GM18858 (cell line): ENCODE data around the gene ATOX1.

ENCODE experiments used
- ATAC-seq: cut with Tn5 transposase; IDR thresholded peaks from one replicate; pipeline ENCODE4 v1.9.1; 2021; ENCODE audit not compliant: unreplicated experiment

ATOX1 gene

DNA sequence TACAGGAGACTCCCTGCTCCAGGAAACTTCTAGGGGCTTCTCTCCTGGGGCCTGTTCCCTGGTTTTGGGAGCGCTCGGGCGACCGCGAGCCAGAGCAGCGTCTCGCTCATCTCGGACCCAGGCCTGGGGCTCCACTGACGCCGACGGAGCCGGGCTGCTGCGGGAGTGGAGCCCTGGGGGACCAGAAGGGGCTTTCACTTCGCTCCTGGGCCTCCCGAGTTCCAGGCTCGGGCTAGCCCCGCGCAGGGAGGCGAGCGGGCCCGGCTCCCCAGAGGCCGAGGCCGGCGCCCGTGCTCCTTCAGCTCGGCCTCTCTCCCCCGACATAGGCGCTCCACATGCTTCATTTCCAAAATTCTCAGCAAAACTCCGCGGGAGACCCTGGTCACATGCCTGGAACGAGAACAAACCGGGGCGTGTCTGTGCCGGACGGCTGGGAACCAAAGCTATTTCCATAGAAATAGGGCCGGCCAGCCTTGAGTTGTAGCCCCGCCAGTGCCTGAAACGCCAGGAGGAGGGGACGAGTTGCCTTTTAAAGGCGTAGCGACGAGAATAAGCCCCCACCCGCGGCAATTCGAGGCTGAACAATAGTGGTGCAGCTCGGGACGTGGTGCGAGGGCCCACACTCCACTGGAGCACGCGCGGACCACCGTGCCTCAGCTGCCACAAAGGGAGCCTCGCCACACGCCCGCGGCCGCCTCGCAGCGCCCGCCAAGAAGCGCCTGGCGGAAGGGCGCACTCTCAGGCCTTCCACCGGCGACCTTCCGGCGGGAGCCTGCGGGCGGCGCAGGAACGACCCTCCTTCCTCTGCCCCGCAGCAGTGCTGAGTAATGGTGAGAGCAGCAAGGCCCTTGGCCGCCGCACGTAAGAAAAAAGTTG lies 12.2 kb upstream of the ATOX1 start:
- ATAC-seq: peak; percentile 19

DNA sequence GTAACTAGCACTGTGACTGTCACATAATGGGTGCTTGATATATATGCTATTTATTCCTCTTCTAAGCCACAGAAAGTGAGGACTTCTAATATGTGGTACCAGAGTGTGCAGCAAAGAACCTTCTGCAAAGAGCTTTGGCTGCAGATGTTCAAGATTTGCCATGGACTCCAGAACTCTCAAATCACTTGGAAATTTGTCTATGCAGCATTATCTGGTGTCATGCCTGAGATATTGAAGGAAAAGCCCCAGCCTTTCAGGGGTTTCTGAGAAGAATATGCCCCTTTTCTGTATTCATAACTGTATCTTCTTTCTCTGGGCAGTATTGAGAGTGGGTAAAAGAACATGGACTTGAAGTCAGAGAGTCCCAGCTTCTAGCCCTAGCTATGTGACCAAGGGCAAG lies 8.5 kb upstream of the ATOX1 start:
- no peak for ATAC-seq

DNA sequence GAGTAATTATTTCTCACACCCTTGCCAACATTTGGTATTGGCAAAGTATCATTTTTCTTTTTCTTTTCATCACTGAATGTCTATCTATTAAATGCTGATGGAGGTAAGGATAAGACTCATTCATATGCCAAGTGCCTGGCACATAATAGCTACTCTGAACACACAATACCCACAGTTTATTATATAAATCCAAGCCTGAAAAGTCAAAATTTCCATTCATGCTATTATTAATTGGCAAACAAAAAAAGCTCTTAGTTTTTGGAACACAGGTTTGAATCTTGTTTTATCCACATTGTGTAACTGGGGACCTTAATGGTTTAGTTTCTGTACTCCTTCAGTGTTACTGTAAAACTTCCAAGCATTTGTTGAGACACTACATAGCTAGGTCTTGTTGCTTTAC lies 6.4 kb upstream of the ATOX1 start:
- ATAC-seq: no peak

DNA sequence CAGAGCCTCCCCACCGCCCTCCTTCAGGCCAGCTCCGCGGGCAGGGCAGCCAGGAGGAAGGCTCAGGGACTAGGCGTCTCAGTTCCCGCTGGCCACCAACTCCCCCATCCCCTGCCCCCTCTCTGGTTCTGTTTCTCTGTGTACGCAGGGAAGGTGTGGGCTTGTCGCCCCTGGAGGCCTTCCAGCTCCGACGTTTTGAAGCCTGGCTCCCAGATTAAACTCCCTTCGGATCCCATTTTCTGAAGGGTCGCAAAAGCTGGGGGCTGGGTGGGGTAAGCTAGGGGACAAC lies 346 bp downstream of the ATOX1 start:
- ATAC-seq: no peak

DNA sequence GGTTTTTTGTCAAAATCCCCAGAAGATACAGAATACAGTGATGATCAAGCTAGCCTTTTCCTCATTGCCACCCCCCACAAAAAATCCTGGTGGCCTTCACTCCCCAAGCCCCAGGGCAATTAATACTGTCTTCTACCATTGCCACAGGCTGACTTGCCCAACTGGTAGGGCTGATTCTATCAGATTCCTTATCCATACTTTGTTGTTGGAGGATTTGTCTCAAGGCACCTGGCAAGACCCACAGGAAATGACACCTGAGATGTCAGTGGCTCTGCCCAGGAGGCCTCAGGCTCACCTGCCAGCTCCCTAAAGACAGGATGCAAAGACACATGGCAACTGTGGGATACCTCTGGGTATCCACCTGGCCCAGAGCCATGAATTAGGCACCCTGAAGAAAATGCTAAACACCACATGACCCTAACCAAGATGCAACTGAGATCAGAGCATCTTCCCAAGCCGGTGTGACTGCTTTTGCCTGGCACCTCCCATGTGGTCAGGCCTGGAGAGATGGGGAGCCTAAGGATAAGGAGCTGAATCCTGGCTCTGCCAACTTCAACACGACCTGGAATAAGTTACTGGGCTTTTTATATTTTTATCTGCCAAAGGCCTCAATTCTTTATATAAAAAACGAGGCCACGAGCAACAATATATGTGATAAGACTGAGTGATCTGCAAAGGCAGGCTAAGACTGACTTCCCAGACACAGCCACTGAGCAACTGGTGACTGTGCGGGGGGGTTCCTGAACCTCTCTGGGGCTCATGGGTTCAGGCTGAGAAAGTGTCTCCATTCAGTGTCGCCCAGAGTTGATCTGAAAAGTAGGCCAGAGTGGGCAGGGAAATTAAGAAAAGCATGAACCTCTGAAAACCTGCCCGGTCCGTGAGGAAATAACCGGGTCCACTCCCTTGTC lies 944 bp downstream of the ATOX1 start:
- peak; percentile 30 for ATAC-seq

DNA sequence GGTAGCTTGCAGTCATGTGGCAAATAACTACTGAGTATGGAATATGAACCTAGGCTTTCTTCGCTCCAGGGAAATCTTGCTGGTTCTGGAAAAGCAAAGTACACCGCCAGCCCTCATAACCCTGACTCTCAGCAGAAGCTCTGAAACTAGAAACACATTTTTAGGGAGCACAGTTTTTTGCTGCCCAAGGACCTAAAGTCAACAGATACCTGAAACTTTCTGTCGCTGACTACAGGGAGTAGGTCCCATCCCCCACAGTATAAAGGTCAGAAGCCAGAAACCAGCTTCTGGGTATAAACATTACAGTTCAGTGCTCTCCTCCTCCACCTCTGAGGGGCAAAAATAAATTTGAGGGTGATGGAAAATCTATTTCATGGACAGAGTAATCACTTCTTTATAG lies 3.0 kb downstream of the ATOX1 start:
- no peak for ATAC-seq

DNA sequence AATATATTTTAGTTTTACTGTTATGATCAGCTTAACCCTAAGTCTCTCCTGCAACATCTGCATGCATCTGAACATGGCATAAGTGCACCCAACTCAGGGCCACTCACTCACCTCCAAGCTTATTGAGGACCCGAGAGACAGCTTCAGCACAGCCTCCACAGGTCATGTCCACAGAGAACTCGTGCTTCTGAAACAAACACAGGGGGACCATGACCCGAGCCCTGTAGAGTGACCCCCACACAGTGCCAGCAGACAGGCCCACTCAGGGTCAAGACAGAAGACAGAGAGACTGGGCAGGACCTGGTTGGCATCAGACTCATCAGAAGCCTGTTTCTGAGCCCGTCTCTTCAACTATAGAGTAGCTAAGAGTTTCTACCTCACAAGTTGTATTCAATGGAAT lies 6.8 kb downstream of the ATOX1 start:
- no peak for ATAC-seq

DNA sequence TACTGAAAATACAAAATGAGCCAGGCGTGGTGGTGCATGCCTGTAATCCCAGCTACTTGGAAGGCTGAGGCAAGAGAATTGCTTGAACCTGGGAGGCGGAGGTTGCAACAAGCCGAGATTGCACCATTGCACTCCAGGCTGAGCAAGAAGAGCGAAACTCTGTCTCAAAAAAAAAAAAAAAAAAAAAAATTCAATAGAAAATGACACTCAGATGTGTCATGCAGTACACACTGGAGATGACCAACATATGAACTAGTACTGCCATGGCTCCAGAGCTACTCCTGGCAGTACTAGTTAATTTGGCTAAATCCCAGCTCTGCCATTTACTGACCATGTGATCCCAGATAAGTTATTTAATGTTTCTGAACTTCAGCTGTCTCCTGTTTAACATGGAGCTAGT lies 7.3 kb downstream of the ATOX1 start:
- no peak for ATAC-seq

DNA sequence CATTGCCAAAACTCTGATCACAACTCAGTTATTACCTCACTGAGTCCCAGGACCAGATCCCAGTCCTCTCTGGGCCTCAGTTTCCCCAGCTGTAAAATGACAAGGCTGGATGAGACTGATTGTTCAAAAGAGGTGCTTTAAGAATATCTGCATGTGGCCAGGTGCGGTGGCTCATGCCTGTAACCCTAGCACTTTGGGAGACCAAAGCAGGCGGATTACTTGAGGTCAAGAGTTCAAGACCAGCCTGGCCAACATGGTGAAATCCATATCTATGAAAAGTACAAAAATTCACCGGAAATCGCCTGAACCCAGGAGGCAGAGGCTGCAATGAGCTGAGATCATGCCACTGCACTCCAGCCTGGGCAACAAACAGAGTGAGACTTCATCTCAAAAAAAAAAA lies 8.3 kb downstream of the ATOX1 start:
- ATAC-seq: no peak

DNA sequence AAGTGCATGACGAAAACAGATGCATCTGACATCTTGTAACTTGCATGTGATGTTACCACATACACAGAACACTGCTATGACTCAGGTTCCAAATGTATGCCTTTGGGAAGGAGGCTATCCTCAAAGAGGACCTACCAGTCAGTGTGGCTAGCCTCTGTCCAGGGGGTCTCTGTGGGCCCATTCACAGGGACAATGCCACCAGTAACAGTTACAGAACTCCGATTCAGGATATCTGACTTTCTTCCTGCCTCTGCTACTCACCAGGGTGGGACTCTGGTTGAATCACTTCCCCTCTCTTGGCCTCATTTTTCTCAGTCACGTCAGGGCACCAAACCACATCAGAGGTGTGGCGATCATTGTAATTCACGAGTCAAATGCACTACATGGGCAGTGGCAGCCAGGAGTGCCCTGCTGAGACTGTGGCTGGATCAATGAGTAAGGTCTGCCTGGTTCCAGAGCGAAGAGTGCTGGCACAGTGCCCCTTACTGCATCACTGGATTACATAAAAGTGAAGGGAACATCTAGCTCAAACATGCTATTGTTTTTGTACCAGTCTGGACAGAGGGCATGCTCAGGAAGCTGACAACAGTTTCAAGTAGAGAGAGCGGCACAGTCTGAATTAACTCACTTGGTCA lies 13.2 kb downstream of the ATOX1 start:
- ATAC-seq: no peak

DNA sequence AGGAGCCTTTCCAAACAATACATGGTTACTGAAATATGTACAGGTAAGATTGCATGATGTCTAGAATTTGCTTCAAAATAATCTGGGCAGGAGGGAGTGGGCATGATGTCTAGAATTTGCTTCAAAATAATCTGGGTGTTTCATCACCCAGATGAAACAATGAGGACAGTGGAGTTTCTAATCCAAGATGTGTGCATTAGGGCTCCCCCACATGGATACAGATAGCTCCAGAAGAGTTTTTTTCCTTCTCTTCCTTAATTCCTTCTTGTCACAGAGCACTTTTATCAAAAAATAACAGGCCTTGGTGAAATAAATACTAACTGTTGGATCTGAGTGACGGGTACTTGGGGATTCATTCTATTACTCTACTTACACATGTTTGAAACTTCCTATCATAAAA lies 14.9 kb downstream of the ATOX1 start:
- no peak for ATAC-seq

DNA sequence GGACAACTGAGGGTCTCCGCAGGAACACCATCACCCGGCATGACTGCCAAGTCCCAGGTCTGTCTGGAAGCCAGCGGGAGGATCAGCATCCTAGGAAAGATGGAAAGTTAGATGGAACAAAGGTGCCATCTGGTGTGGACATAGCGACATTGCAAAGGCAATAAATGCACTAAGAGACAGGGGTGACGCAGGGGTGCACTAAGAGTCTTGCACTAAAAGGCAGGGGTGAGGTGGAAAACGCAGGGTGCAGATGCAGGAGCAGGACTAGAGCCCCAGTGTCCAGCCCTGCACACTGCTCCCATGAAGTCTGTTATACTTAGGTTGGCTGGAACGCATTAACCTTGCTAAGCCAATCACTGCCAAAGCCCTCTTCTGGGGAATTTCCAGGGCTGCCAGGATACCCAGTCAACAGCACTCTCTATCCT lies 15.5 kb downstream of the ATOX1 start:
- no peak for ATAC-seq

DNA sequence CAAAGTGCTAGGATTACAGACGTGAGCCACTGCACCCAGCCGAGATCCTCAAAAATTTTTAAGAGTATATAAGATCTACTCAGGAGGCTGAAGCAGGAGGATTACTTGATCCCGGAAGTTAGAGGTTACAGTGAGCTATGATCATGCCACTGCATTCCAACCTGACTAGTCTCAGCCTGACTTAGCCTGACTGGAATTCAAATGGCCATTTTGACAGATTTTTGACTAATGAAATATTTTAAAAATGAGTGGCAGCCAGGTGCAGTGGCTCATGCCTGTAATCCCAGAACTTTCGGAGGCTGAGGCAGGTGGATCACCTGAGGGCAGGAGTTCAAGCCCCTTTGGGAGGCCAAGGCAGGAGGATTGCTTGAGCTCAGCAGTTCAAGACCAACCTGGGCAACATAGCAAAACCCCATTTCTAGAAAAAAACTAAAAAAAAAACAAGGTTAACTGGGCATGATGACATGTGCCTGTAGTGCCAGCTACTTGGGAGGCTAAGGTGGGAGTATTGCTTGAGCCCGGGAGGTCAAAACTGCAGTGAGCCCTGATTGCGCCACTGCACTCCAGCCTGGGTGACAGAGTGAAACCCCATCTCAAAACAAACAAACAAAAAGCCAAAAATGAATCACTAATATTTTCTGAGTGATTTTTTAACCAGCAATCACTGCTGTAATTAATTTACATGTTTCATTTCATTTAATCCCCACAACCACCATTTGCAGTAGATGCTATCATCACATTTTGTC lies 16.6 kb downstream of the ATOX1 start:
- ATAC-seq: no peak

DNA sequence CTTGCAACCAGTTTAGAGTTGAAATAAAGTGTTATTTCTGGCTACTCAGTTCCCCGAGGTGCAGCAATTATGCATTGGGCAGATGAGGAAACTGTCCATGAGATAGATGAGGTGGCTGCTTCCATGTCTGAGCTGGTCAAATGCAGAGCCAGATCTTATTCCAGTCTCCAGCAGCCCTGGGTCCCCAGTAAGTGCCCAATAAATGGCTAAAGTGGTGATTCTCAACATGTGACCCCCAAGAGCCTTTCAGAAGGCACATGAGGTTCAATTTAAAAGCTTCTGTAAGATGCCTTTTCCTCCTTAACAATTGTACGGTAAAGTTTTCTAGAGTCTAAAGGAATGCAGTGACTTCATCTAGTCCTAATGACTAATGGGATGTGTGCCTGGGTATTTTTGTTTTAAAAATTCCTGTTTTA lies 17.5 kb downstream of the ATOX1 start:
- peak; percentile 21 for ATAC-seq

DNA sequence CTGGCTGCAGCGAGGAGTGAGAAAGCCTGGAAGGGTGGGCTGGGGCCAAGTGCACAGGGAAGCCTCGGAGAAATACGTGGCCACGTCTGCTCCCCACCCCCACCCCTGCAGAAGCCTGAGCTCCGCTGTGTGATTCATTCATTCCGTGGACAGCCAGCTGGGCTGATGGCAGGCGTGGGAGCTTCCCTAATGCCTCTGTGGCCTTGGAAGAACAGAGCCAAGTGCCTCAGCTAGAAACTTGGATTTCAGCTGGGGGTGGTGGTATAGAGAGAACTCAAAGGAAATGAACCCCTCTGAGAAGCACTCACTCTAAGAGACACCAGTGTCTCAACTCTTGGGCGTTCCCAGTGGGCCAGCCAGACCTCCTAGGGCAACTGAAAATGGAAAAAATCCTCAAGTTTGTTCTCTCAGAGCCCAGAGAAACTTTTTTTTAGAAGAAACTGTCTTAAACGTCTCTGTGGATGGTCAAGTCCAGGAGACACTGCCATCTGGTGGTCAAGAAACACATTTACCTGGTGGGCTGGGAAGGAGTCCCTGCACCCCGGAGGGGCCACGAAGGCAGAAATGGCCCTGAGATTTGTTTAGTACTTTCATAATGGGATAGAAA lies 18.0 kb downstream of the ATOX1 start:
- ATAC-seq: peak; percentile 62

DNA sequence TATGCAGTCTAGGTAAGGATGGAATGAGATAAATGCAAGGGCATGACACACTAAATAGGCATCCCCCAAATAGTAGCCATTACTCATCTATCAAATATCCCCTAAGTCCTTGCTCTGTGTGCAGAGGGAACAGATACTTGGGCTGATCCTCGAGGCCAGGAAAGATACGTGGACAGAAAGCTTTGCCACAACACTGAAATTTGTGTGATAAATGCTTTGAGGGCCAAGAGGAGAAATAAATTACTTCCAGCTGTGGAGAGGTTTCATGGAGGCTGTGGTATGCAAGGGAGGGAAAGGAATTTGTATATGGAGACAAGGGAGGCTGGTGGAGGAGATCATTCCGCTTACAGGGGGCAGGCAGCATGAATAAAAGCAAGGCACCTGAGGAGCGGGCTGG lies 18.5 kb downstream of the ATOX1 start:
- no peak for ATAC-seq

DNA sequence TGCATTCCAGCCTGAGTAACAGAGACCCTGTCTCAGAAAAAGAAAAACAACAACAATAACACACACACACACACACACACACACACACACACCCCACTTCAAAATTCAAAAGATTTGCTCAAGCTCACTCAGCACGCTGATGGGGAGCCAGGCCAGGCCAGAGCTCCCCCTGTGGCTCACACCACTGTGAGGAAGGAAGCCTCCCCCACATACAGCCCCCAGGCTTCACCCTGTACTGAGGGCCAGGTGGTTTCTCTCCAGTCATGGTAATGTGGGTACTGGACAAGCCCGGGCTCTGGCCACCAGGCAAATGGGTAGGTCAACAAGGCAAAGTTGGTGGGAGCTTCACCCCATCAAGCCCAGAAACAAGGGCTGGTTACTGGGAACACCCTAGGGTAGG lies 19.0 kb downstream of the ATOX1 start:
- ATAC-seq: no peak

DNA sequence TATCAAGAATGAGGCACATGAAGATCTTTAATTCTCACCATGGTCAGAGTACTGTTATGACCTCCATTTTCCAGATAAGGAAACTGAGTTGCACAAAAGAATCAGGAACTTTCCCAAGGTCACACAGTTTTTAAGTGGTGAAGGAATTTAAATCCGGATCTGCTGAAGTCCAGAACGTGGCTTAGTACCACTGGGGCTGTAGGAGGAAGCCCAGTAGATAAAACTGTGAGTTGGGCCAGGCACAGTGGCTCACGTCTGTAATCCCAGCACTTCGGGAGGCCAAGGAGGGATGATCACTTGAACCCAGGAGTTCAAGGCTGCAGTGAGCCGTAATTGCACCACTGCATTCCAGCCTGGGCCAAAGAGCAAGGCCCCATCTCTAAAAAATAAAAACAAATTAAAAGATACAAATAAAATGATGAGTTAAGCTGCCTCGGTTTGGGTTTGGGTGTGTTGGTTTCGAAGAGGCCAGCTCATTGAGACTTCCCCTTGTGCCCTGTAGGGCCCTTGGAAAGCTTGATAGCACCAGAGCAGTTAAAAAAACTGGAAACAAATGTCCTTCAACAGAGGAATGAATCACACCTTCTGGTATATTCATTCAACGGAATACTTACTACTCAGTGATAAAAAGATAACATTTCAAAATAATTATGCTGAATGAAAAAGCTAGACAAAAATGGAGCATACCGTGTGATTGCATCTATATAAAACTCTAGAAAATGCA lies 20.1 kb downstream of the ATOX1 start:
- no peak for ATAC-seq

DNA sequence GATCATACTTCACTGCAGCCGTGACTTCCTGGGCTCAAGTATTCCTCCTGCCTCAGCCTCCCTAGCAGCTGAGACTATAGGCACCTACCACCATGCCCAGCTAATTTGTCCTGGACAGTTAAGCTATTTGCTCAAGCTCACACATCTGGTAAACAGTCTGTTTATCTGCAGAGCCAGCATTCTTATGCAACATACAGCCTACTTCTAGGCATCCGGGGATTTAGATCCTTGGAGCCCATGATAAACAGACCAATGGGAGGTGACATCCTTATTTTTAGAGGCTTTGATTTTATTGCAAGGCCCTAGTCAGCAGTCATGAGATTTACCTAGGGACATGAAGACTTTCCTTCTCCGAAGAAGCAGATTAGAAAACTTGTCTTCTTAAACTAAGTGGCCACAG lies 21.0 kb downstream of the ATOX1 start:
- ATAC-seq: no peak

DNA sequence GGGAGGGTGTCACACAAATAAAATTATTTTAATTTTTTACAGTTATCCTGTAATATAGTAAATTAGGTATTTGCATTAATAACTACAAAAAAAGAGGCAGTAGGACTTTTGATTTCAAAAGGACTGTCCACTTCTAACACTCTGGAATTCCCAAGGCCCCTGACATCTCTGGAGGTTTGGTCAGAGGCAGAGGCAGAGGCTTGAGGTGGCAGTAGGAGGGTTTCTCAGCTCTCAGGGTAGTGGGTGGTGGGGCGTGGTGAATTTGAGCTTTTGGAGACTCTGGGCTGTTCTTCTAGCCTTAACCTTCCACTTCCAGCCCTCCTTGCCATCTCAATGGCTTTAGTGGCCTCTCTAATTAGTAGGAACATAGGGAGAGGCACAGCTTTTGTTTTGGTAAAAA lies 22.8 kb downstream of the ATOX1 start:
- no peak for ATAC-seq
